HepG2 (cell line): ENCODE data around the gene UFSP2. TPM values are rescaled to one million over a fixed set of nuclear protein-coding genes. Genes with fewer than 3 reads are reported as not detected.
"Not testable (repeated sequence)": the region's sequence is repeated elsewhere in the genome, so short reads cannot be mapped to it uniquely, and the experiment has no call there.

Experiments
- ATAC-seq: fragments of 200-7000 bp; cut with Tn5 transposase; 3 replicates; pipeline ENCODE4 v1.9.1; 2020; ENCODE audit warnings: mild to moderate bottlenecking, moderate library complexity
- BruUV-seq: library from RNA; stranded (reverse); fragments of 400-500 nt; replicated peaks from 2 replicates; lab custom pipeline; 2021; lab: Mats Ljungman, UMichigan
- CTCF ChIA-PET: fragments of 300-600 bp; formaldehyde crosslinking; extraction: SDS; loops from one replicate; lab custom pipeline; 2021; ENCODE audit warnings: low total read pairs, inconsistent platforms, low intra/inter-chr PET ratio; lab: Yijun Ruan, JAX
- POLR2A ChIA-PET: fragments of 350-600 bp; sonication (Branson Sonifier 250); formaldehyde crosslinking; loops from one replicate; lab custom pipeline; 2020; ENCODE audit warnings: antibody characterized with exemption, inconsistent platforms; lab: Yijun Ruan, JAX
- DNase-seq: peaks from one replicate; pipeline ENCODE4 v3.0.0-alpha.2; 2015; ENCODE audit warnings: low spot score
- FAIRE-seq: peaks from 3 replicates; lab custom pipeline; 2011; peaks lifted over from hg19 to GRCh38; lab: Jason Lieb, UNC
- H2AFZ ChIP-seq: one replicate; pipeline ENCODE4 v1.6.1; 2011; ENCODE audit warnings: low read length, inconsistent platforms
- H3K27ac ChIP-seq: fragments of 300-600 bp; 3 replicates; pipeline ENCODE4 v1.8.0; 2011; ENCODE audit warnings: mixed run types, mild to moderate bottlenecking, mixed read lengths, low read length, inconsistent platforms; ENCODE audit not compliant: insufficient read depth; ENCODE audit errors: extremely low read length
- H3K27me3 ChIP-seq, 2 experiments: fragments of 200-600 bp in 1 of 2; 2 replicates in 1 of 2; 3 replicates in 1 of 2; pipeline versions ENCODE4 v1.6.0 to v1.8.0; 2011; ENCODE audit warnings: low read length in 2 of 2, mild to moderate bottlenecking in 2 of 2, moderate library complexity in 2 of 2, inconsistent platforms in 1 of 2; ENCODE audit not compliant: insufficient read depth in 2 of 2, control insufficient read depth in 1 of 2
- H3K36me3 ChIP-seq, 2 experiments: fragments of 200-600 bp in 1 of 2; replicated peaks in 1 of 2; 2 replicates in 1 of 2; 3 replicates in 1 of 2; pipeline versions ENCODE4 v1.5.1 to v1.8.0; 2011; ENCODE audit warnings: low read length in 2 of 2, inconsistent platforms in 1 of 2; ENCODE audit not compliant: insufficient read depth in 2 of 2, control insufficient read depth in 1 of 2
- H3K4me1 ChIP-seq: 2 replicates; pipeline ENCODE4 v1.5.1; 2012; ENCODE audit warnings: low read length, inconsistent platforms; ENCODE audit not compliant: insufficient read depth
- H3K4me2 ChIP-seq: 2 replicates; pipeline ENCODE4 v1.6.0; 2011; ENCODE audit warnings: low read depth, low read length, inconsistent platforms
- H3K4me3 ChIP-seq, 3 experiments: fragments of 200-600 bp in 1 of 3; sonication (generic), shearing (Covaris generic) in 1 of 3; replicated peaks in 1 of 3; 2 replicates each; pipeline ENCODE4 v1.5.1; 2011 to 2016; ENCODE audit warnings: low read length in 3 of 3, inconsistent platforms in 2 of 3, low read depth in 2 of 3, mild to moderate bottlenecking in 2 of 3, control low read depth in 1 of 3, mixed read lengths in 1 of 3; ENCODE audit not compliant: insufficient read depth in 1 of 3
- H3K79me2 ChIP-seq: one replicate; pipeline ENCODE4 v1.6.1; 2011; ENCODE audit warnings: low read length, inconsistent platforms; ENCODE audit not compliant: insufficient read depth
- H3K9ac ChIP-seq: 2 replicates; pipeline ENCODE4 v1.6.0; 2011; ENCODE audit warnings: mild to moderate bottlenecking, low read depth, low read length, inconsistent platforms; ENCODE audit not compliant: insufficient read depth
- H3K9me3 ChIP-seq: 2 replicates; pipeline ENCODE4 v1.5.1; 2012; ENCODE audit warnings: mild to moderate bottlenecking, low read length
- H4K20me1 ChIP-seq: 2 replicates; pipeline ENCODE4 v1.6.0; 2011; ENCODE audit warnings: inconsistent platforms, mild to moderate bottlenecking, low read length, moderate library complexity; ENCODE audit not compliant: insufficient read depth
- LCORL ChIP-seq, 2 experiments: fragments of 450-650 bp in 1 of 2; sonication (generic) in 1 of 2; formaldehyde crosslinking in 1 of 2; IDR thresholded peaks; 2 replicates each; pipeline versions ENCODE4 v1.5.0 to v1.6.1; 2017 to 2020; ENCODE audit warnings: antibody characterized with exemption in 1 of 2, missing genetic modification reagents in 1 of 2
- ZNF432 ChIP-seq: sonication (generic); formaldehyde crosslinking; IDR thresholded peaks from 2 replicates; pipeline ENCODE4 v1.5.0; 2020; ENCODE audit warnings: missing genetic modification reagents, mild to moderate bottlenecking, borderline replicate concordance
- ZNF598 ChIP-seq: sonication (generic); formaldehyde crosslinking; IDR thresholded peaks from 2 replicates; pipeline ENCODE4 v1.5.1; 2020; ENCODE audit warnings: mild to moderate bottlenecking, missing genetic modification reagents, borderline replicate concordance
- WGBS: methylation state at CpG from one replicate; pipeline ENCODE4 v1.1.6; 2017; ENCODE audit warnings: low lambda C conversion rate; 5-methylcytosine and 5-hydroxymethylcytosine counted together
- in situ Hi-C: cut with HindIII; loops from 2 replicates; pipeline ENCODE4 v1.10.0; 2017; ENCODE audit warnings: low pct_unique_long_range_greater_than_20kb; ENCODE audit not compliant: extremely low pct_ligation_motif_present
- intact Hi-C: fragments of 100-400 bp; cut with micrococcal nuclease; formaldehyde crosslinking; loops from one replicate; pipeline ENCODE4 v1.10.0; 2022; ENCODE audit not compliant: unreplicated experiment
- polyA plus RNA-seq, 8 experiments: library from polyadenylated mRNA; depleted of rRNA in 3 of 8; stranded (reverse) in 7 of 8; unstranded in 1 of 8; fragments of >200 nt; fragmentation: Illumina TruSeq in 4 of 8; extraction: Trizol in 4 of 8; gene quantifications; 2 replicates each; pipeline versions ENCODE4 v1.2.1 to v1.2.3, GENCODE V29; 2011 to 2016; ENCODE audit warnings: low read depth in 4 of 8, missing spikeins in 1 of 8, mixed read lengths in 1 of 8; ENCODE audit not compliant: insufficient read depth in 1 of 8
- total RNA-seq, 5 experiments: library from RNA; depleted of rRNA; stranded (reverse); fragments of >200 nt; fragmentation: Illumina TruSeq; extraction: Trizol; gene quantifications; 2 replicates each; pipeline ENCODE4 v1.2.3, GENCODE V29; 2016; ENCODE audit warnings: low read depth in 1 of 5

UFSP2 gene
- total and polyA plus RNA-seq, 2 of the 13 experiments (the other 11 are each of a cell fraction or from before 2014, with no cell fraction given), result 24.1 to 32.3 TPM

DNA sequence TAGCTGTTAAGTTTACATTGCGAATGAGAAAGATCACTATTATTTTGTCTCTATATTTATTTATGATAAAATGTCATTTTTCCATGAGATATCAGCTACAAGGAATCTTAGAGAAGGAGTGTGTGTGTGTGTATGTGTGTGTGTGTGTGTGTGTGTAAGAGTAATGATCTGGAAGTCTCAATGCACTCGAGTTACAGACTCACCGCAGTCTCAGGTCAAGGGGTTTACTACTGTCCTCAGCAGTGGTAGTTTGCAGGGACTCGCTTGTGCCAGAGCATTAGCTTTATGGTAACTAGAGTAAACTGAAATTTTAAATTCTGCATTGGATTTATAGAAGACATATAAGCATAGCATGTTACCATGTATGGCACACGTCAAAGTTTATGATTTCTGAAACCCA is 60.9 kb downstream of the UFSP2 start:
- ATAC-seq (no peak), FAIRE-seq (no peak), DNase-seq (no peak)
- in situ Hi-C loops, result no loop called here
- no peak overlapping the region for H3K27ac ChIP-seq
- no peaks in the 10 kb centered on the region for H3K27me3 ChIP-seq
- BruUV-seq, result no TSS peak
- 95% methylated on average over 5 of the region's 5 CpGs for WGBS
- no peak overlapping the region for H3K4me2 ChIP-seq
- ChIA-PET POLR2A (no interaction called here), CTCF (no interaction called here)
- H3K4me1 ChIP-seq, result peaks cover 20% of the 10 kb centered on the region
- H4K20me1 ChIP-seq, result no peaks in the 10 kb centered on the region
- intact Hi-C loops, result no loop called here
- TF ChIP-seq LCORL (IDR thresholded peaks at IDR 0.05) (no peak), LCORL (CRISPR knock-in tag; IDR thresholded peaks at IDR 0.05) (no peak), ZNF598 (CRISPR knock-in tag) (no peak)
- no peak overlapping the region for H2AFZ ChIP-seq
- no peaks in the 10 kb centered on the region for H3K9me3 ChIP-seq
- peaks cover 5 to 9% of the 10 kb centered on the region in 2 experiments; a peak in 4 of 5 replicates for H3K36me3 ChIP-seq
- H3K4me3 ChIP-seq, result no peak overlapping the region
- no peaks in the 10 kb centered on the region for H3K79me2 ChIP-seq
- H3K9ac ChIP-seq, result no peak overlapping the region

- no peak overlapping the region for H3K27ac ChIP-seq
- no peaks in the 10 kb centered on the region for H3K9me3 ChIP-seq
- FAIRE-seq, result no peak
- no peak overlapping the region for H3K4me2 ChIP-seq
- H3K9ac ChIP-seq, result no peak overlapping the region
- no peak for DNase-seq
- H3K79me2 ChIP-seq, result no peaks in the 10 kb centered on the region
- BruUV-seq, result no TSS peak
- ATAC-seq, result no peak
- ChIA-PET POLR2A (no interaction called here), CTCF (no interaction called here)
- H3K4me3 ChIP-seq, result no peak overlapping the region
- in situ Hi-C loops (no loop called here), intact Hi-C loops (no loop called here)
- peaks cover 7 to 13% of the 10 kb centered on the region in 2 experiments; a peak in 4 of 5 replicates for H3K36me3 ChIP-seq
- no peaks in the 10 kb centered on the region for H3K27me3 ChIP-seq
- H4K20me1 ChIP-seq, result no peaks in the 10 kb centered on the region
- TF ChIP-seq ZNF432 (CRISPR knock-in tag), result no peak
- 94% methylated on average over 3 of the region's 3 CpGs for WGBS
- H3K4me1 ChIP-seq, result peaks cover 15% of the 10 kb centered on the region
- no peak overlapping the region for H2AFZ ChIP-seq
These were observed 62.5 kb downstream of the UFSP2 start for GRCh38 chr4:185363251-185363650.

GRCh38 chr4:185362570-185362969 is 63.2 kb downstream of the UFSP2 start:
- POLR2A ChIA-PET, H3K9me3 ChIP-seq, BruUV-seq, CTCF ChIA-PET, H2AFZ ChIP-seq, H3K9ac ChIP-seq, H3K4me3 ChIP-seq, ATAC-seq, DNase-seq, intact Hi-C loops, H3K79me2 ChIP-seq, H3K27me3 ChIP-seq, H4K20me1 ChIP-seq, H3K4me2 ChIP-seq, in situ Hi-C loops, FAIRE-seq, H3K27ac ChIP-seq: not testable (repeated sequence)
- WGBS, result 98% methylated on average over 6 of the region's 6 CpGs
- Histone ChIP-seq H3K36me3 (peaks cover 7 to 18% of the 10 kb centered on the region in 2 experiments; a peak in 4 of 5 replicates), H3K4me1 (peaks cover 15% of the 10 kb centered on the region)
